ENCODE data around the gene CD37.
"Not testable (repeated sequence)": the region's sequence is repeated elsewhere in the genome, so short reads cannot be mapped to it uniquely, and the experiment has no call there.

The CD37 gene

GRCh38 chr19:49306734-49307133 is 28.5 kb upstream of the CD37 start:
- H3K36me3 ChIP-seq (ENCODE audit: low read length); H3K4me3 ChIP-seq (ENCODE audit: insufficient read depth, low read length, poor library complexity, severe bottlenecking); H4K20me1 ChIP-seq (ENCODE audit: low read depth, low read length); H2AFZ ChIP-seq (ENCODE audit: low read depth, low read length, severe bottlenecking); H3K79me2 ChIP-seq (ENCODE audit: insufficient read depth, low read length); H3K27me3 ChIP-seq (ENCODE audit: low read length); H3K9ac ChIP-seq (ENCODE audit: low read length); H3K9me3 ChIP-seq (ENCODE audit: insufficient read depth, low read length); H3K9me2 ChIP-seq (replicated peaks; ENCODE audit: insufficient read depth, low read length); H3F3A ChIP-seq (ENCODE audit: insufficient read depth): not testable (repeated sequence)
- H3K4me2 ChIP-seq (ENCODE audit: low read depth, low read length, poor library complexity, severe bottlenecking) = peak overlapping the region; percentile 28
- H3K27ac ChIP-seq (ENCODE audit: low read depth, low read length) = peak overlapping the region; percentile 35; the same call in 1 of the 2 replicates
- peak; percentile 19 for TF ChIP-seq CTCF (IDR thresholded peaks at IDR 0.05; ENCODE audit: insufficient read depth, low read length, poor library complexity, severe bottlenecking)

- no peaks in the 10 kb centered on the region for H3K79me2 ChIP-seq (ENCODE audit: insufficient read depth, low read length)
- H3K27ac ChIP-seq (ENCODE audit: low read depth, low read length) = no peak overlapping the region
- H3K9me3 ChIP-seq (ENCODE audit: insufficient read depth, low read length) = no peaks in the 10 kb centered on the region
- no peak overlapping the region for H3K4me3 ChIP-seq (ENCODE audit: insufficient read depth, low read length, poor library complexity, severe bottlenecking)
- H3K36me3 ChIP-seq (ENCODE audit: low read length) = no peaks in the 10 kb centered on the region
- no peak overlapping the region for H3K4me2 ChIP-seq (ENCODE audit: low read depth, low read length, poor library complexity, severe bottlenecking)
- H2AFZ ChIP-seq (ENCODE audit: low read depth, low read length, severe bottlenecking) = no peak overlapping the region
- no peaks in the 10 kb centered on the region for H4K20me1 ChIP-seq (ENCODE audit: low read depth, low read length)
- H3K9me2 ChIP-seq (replicated peaks; ENCODE audit: insufficient read depth, low read length) = no peaks in the 10 kb centered on the region
- H3F3A ChIP-seq (ENCODE audit: insufficient read depth) = no peaks in the 10 kb centered on the region
- no peak overlapping the region for H3K9ac ChIP-seq (ENCODE audit: low read length)
- peak; percentile 27 for TF ChIP-seq CTCF (IDR thresholded peaks at IDR 0.05; ENCODE audit: insufficient read depth, low read length, poor library complexity, severe bottlenecking)
- TF ChIP-seq EZH2phosphoT487 (conservative IDR thresholded peaks at IDR 0.05; ENCODE audit: low read length) = no peak
- no peaks in the 10 kb centered on the region for H3K27me3 ChIP-seq (ENCODE audit: low read length)
These were observed 26.1 kb upstream of the CD37 start for GRCh38 chr19:49309087-49309486.

GRCh38 chr19:49315111-49315510 is 20.1 kb upstream of the CD37 start:
- peaks cover 3% of the 10 kb centered on the region; the same call in 1 of the 2 replicates for H3K36me3 ChIP-seq (ENCODE audit: low read length)
- no peak overlapping the region for H3K4me3 ChIP-seq (ENCODE audit: insufficient read depth, low read length, poor library complexity, severe bottlenecking)
- no peaks in the 10 kb centered on the region; the same call in 1 of the 2 replicates for H3F3A ChIP-seq (ENCODE audit: insufficient read depth)
- H3K79me2 ChIP-seq (ENCODE audit: insufficient read depth, low read length) = no peaks in the 10 kb centered on the region
- H3K4me2 ChIP-seq (ENCODE audit: low read depth, low read length, poor library complexity, severe bottlenecking) = no peak overlapping the region
- no peak overlapping the region for H3K9ac ChIP-seq (ENCODE audit: low read length)
- 0 out of 2 replicates have a peak, but pooled peaks cover 3% of the 10 kb centered on the region for H3K9me3 ChIP-seq (ENCODE audit: insufficient read depth, low read length)
- H4K20me1 ChIP-seq (ENCODE audit: low read depth, low read length) = no peaks in the 10 kb centered on the region
- H2AFZ ChIP-seq (ENCODE audit: low read depth, low read length, severe bottlenecking) = no peak overlapping the region
- H3K27me3 ChIP-seq (ENCODE audit: low read length) = no peaks in the 10 kb centered on the region
- TF ChIP-seq CTCF (IDR thresholded peaks at IDR 0.05; ENCODE audit: insufficient read depth, low read length, poor library complexity, severe bottlenecking) (no peak), EZH2phosphoT487 (conservative IDR thresholded peaks at IDR 0.05; ENCODE audit: low read length) (no peak)
- no peak overlapping the region for H3K27ac ChIP-seq (ENCODE audit: low read depth, low read length)
- no peaks in the 10 kb centered on the region for H3K9me2 ChIP-seq (replicated peaks; ENCODE audit: insufficient read depth, low read length)
